Measurements from ENCODE around the gene CACNA1C. TPM values are rescaled to one million over a fixed set of nuclear protein-coding genes. Genes with fewer than 3 reads are reported as not detected.

The CACNA1C gene
- total RNA-seq, 1 experiment from 2014 or later, result not detected

DNA sequence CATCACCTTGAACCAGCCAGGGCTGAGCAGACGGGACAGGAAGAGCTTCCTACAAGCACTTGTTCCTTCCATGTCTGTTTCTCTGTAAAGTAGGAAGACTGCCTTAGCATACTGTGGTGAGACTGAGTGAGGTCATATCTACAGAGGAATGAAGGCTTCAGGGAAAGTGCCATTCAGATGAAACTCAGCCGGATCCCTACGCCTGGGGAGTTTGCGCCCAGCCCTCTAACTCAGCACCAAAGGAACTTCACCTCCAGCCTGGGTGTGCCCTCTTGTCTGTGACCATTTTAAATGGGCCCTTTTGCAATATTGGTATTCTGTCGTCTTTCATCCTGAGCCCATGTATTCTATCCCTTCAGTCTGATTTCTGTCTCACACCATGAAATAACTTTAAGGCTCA lies 566.3 kb downstream of the CACNA1C start:
- POLR2A ChIA-PET (ENCODE audit: unreplicated experiment), result no interaction called here
- Histone ChIP-seq H3K27me3 (ENCODE audit: insufficient read depth, low read depth) (peaks cover 100% of the 10 kb centered on the region), H3K9me3 (ENCODE audit: insufficient read depth, low read depth) (no peaks in the 10 kb centered on the region), H3K4me3 (no peak overlapping the region), H4K20me1 (ENCODE audit: insufficient read depth) (no peaks in the 10 kb centered on the region; the same call in 1 of the 2 replicates), H3K9me2 (ENCODE audit: insufficient read depth) (no peaks in the 10 kb centered on the region), H3K4me2 (no peak overlapping the region), H3K27ac (no peak overlapping the region), H3K36me3 (ENCODE audit: low read depth) (no peaks in the 10 kb centered on the region), H3K79me2 (ENCODE audit: low read depth) (no peaks in the 10 kb centered on the region), H3F3A (ENCODE audit: insufficient read depth, low read depth) (no peaks in the 10 kb centered on the region), H3K4me1 (replicated peaks; ENCODE audit: insufficient read depth) (no peaks in the 10 kb centered on the region), H2AFZ (no peak overlapping the region)
- TF ChIP-seq, protein P1, sequence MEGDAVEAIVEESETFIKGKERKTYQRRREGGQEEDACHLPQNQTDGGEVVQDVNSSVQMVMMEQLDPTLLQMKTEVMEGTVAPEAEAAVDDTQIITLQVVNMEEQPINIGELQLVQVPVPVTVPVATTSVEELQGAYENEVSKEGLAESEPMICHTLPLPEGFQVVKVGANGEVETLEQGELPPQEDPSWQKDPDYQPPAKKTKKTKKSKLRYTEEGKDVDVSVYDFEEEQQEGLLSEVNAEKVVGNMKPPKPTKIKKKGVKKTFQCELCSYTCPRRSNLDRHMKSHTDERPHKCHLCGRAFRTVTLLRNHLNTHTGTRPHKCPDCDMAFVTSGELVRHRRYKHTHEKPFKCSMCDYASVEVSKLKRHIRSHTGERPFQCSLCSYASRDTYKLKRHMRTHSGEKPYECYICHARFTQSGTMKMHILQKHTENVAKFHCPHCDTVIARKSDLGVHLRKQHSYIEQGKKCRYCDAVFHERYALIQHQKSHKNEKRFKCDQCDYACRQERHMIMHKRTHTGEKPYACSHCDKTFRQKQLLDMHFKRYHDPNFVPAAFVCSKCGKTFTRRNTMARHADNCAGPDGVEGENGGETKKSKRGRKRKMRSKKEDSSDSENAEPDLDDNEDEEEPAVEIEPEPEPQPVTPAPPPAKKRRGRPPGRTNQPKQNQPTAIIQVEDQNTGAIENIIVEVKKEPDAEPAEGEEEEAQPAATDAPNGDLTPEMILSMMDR (conservative IDR thresholded peaks at IDR 0.05), result no peak
- no TSS peak for BruUV-seq (replicated peaks)
- intact Hi-C loops (cut with micrococcal nuclease; ENCODE audit: unreplicated experiment), result no loop called here
- CTCF ChIA-PET, result no interaction called here
- DNase-seq, result no peak

DNA sequence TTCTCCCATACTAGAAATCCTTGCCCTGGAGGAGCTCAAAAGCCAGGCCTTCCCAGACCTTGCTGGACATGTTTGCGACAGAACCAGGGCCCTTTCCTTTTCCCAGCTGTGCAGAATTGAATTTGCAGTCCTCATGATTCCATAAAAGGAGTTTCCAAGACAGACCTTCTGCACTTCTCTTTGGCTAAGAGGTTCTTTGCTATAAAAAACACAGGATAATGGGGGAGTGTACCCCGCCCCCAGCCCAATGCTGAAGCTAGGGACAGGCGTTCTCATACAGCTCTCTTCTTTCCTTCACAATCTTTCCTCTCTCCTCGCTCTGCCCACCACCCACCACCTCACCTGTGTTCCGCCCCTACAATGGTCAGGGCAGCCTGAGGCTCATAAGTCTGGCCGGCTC lies 569.7 kb downstream of the CACNA1C start:
- Histone ChIP-seq H3K36me3 (ENCODE audit: low read depth) (no peaks in the 10 kb centered on the region), H3K4me2 (no peak overlapping the region), H3K27me3 (ENCODE audit: insufficient read depth, low read depth) (peaks cover 100% of the 10 kb centered on the region), H3K9me3 (ENCODE audit: insufficient read depth, low read depth) (no peaks in the 10 kb centered on the region), H3K9me2 (ENCODE audit: insufficient read depth) (no peaks in the 10 kb centered on the region), H3K79me2 (ENCODE audit: low read depth) (no peaks in the 10 kb centered on the region), H4K20me1 (ENCODE audit: insufficient read depth) (no peaks in the 10 kb centered on the region; the same call in 1 of the 2 replicates), H2AFZ (no peak overlapping the region), H3K4me3 (no peak overlapping the region), H3F3A (ENCODE audit: insufficient read depth, low read depth) (no peaks in the 10 kb centered on the region), H3K4me1 (replicated peaks; ENCODE audit: insufficient read depth) (no peaks in the 10 kb centered on the region; the same call in 1 of the 2 replicates), H3K27ac (no peak overlapping the region)
- POLR2A ChIA-PET (ENCODE audit: unreplicated experiment), result no interaction called here
- intact Hi-C loops (cut with micrococcal nuclease; ENCODE audit: unreplicated experiment), result no loop called here
- CTCF ChIA-PET, result no interaction called here
- no TSS peak for BruUV-seq (replicated peaks)
- no peak for TF ChIP-seq EZH2 (IDR thresholded peaks at IDR 0.05; ENCODE audit: low read depth)
- TF ChIP-seq, protein P1 (conservative IDR thresholded peaks at IDR 0.05), result no peak
- no peak for DNase-seq

DNA sequence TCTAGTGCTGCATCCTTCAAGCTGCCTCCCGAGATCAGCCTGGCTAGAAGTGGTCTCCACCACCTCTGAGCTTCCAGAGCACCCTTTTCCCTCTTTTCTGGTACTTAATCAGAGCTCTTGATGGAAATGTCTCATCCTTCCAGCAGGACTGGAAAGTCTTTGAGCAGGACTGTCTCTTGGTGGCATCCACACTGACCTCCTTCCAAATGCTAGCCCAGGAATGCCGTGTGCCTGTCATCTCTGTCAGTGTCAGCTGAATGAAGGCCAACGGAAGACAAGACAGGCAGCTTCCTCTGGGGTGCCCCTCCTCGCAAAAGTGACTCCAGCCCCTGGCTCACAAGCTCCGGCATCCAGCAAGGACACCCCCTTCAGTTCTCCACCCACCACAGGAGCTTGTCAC lies 570.7 kb downstream of the CACNA1C start:
- Histone ChIP-seq H3K9me3 (ENCODE audit: insufficient read depth, low read depth) (no peaks in the 10 kb centered on the region), H3K4me3 (no peak overlapping the region), H4K20me1 (ENCODE audit: insufficient read depth) (no peaks in the 10 kb centered on the region; the same call in 1 of the 2 replicates), H3F3A (ENCODE audit: insufficient read depth, low read depth) (no peaks in the 10 kb centered on the region), H3K27ac (no peak overlapping the region), H3K4me1 (replicated peaks; ENCODE audit: insufficient read depth) (no peaks in the 10 kb centered on the region; the same call in 1 of the 2 replicates), H3K27me3 (ENCODE audit: insufficient read depth, low read depth) (peaks cover 100% of the 10 kb centered on the region), H3K9me2 (ENCODE audit: insufficient read depth) (no peaks in the 10 kb centered on the region), H3K4me2 (no peak overlapping the region), H2AFZ (no peak overlapping the region), H3K36me3 (ENCODE audit: low read depth) (no peaks in the 10 kb centered on the region), H3K79me2 (ENCODE audit: low read depth) (no peaks in the 10 kb centered on the region)
- ChIA-PET POLR2A (ENCODE audit: unreplicated experiment) (no interaction called here), CTCF (no interaction called here)
- BruUV-seq (replicated peaks), result no TSS peak
- TF ChIP-seq, protein P1 (conservative IDR thresholded peaks at IDR 0.05), result no peak
- TF ChIP-seq EZH2 (IDR thresholded peaks at IDR 0.05; ENCODE audit: low read depth), result 0 out of 2 replicates have a peak, but pooled peaks have one; percentile 59
- intact Hi-C loops (cut with micrococcal nuclease; ENCODE audit: unreplicated experiment), result no loop called here
- DNase-seq, result no peak

Data from PC-9 (cell line).